HEK293 (cell line): ENCODE measurements around the gene LIPJ.

ENCODE experiments used
- CTCF ChIA-PET: fragments of 350-600 bp; formaldehyde crosslinking; extraction: SDS; loops from one replicate; lab custom pipeline; 2021; ENCODE audit warnings: antibody characterized with exemption; lab: Yijun Ruan, JAX
- POLR2A ChIA-PET: fragments of 300-600 bp; formaldehyde crosslinking; extraction: SDS; loops from one replicate; lab custom pipeline; 2020; ENCODE audit warnings: antibody characterized with exemption, inconsistent platforms; lab: Yijun Ruan, JAX
- H3K27ac ChIP-seq: fragments of 200-500 bp; sonication (Bioruptor generic); 2 replicates; pipeline ENCODE4 v1.5.1; 2014; ENCODE audit warnings: low read depth, low read length, control low read depth, inconsistent platforms; ENCODE audit errors: extremely low read depth
- H3K36me3 ChIP-seq, 2 experiments: fragments of 200-500 bp in 1 of 2; sonication (Bioruptor generic) in 1 of 2; 1 replicate in 1 of 2; 2 replicates in 1 of 2; pipeline ENCODE4 v1.5.1; 2014 to 2017; ENCODE audit warnings: inconsistent platforms in 2 of 2, low read length in 2 of 2; ENCODE audit not compliant: control insufficient read depth in 2 of 2, insufficient read depth in 1 of 2
- H3K4me1 ChIP-seq: fragments of 200-500 bp; sonication (Bioruptor generic); 2 replicates; pipeline ENCODE4 v1.5.1; 2014; ENCODE audit warnings: mild to moderate bottlenecking, low read length, inconsistent platforms; ENCODE audit not compliant: control insufficient read depth, insufficient read depth
- H3K4me3 ChIP-seq: 2 replicates; pipeline ENCODE4 v1.5.1; 2011; ENCODE audit warnings: low read depth, mild to moderate bottlenecking, control low read depth, low read length, moderate library complexity
- H3K9me3 ChIP-seq: fragments of 200-500 bp; sonication (Bioruptor generic); 2 replicates; pipeline ENCODE4 v1.5.1; 2014; ENCODE audit warnings: low read depth, low read length, inconsistent platforms; ENCODE audit not compliant: control insufficient read depth, insufficient read depth
- GLI2 ChIP-seq: fragments of 450-650 bp; formaldehyde crosslinking; IDR thresholded peaks from 2 replicates; pipeline ENCODE4; 2017; ENCODE audit warnings: missing biosample characterization, missing genetic modification characterization, low read depth, borderline replicate concordance
- KLF1 ChIP-seq: fragments of 450-650 bp; formaldehyde crosslinking; IDR thresholded peaks from 2 replicates; pipeline ENCODE4 v1.5.1; 2016; ENCODE audit warnings: missing biosample characterization, missing genetic modification characterization
- KLF7 ChIP-seq: fragments of 450-650 bp; formaldehyde crosslinking; IDR thresholded peaks from 2 replicates; pipeline ENCODE4 v1.5.1; 2016; ENCODE audit warnings: missing biosample characterization, missing genetic modification characterization, borderline replicate concordance
- KLF8 ChIP-seq: fragments of 450-650 bp; formaldehyde crosslinking; IDR thresholded peaks from 2 replicates; pipeline ENCODE4 v1.5.1; 2016; ENCODE audit warnings: missing biosample characterization, missing genetic modification characterization
- MEIS1 ChIP-seq: sonication (generic); formaldehyde crosslinking; IDR thresholded peaks from 2 replicates; pipeline ENCODE4 v1.8.1; 2022; ENCODE audit warnings: missing genetic modification reagents, mild to moderate bottlenecking, borderline replicate concordance
- REPIN1 ChIP-seq: fragments of 450-650 bp; formaldehyde crosslinking; IDR thresholded peaks from 2 replicates; pipeline ENCODE4 v1.5.1; 2017; ENCODE audit warnings: missing biosample characterization, missing genetic modification characterization, low read depth
- SALL2 ChIP-seq: fragments of 450-650 bp; formaldehyde crosslinking; IDR thresholded peaks from 2 replicates; pipeline ENCODE4 v1.5.0; 2017; ENCODE audit warnings: missing biosample characterization, mild to moderate bottlenecking, missing genetic modification characterization, borderline replicate concordance
- SCRT1 ChIP-seq: fragments of 450-650 bp; formaldehyde crosslinking; IDR thresholded peaks from 2 replicates; pipeline ENCODE4 v1.5.1; 2016; ENCODE audit warnings: missing biosample characterization, missing genetic modification characterization, borderline replicate concordance
- SCRT2 ChIP-seq: fragments of 450-650 bp; formaldehyde crosslinking; IDR thresholded peaks from 2 replicates; pipeline ENCODE4 v1.5.1; 2016; ENCODE audit warnings: missing biosample characterization, missing genetic modification characterization
- SP3 ChIP-seq: fragments of 450-650 bp; formaldehyde crosslinking; IDR thresholded peaks from 2 replicates; pipeline ENCODE4 v1.5.1; 2016; ENCODE audit warnings: missing biosample characterization, missing genetic modification characterization
- ZBTB1 ChIP-seq: fragments of 450-650 bp; formaldehyde crosslinking; IDR thresholded peaks from 2 replicates; pipeline ENCODE4 v1.5.1; 2016; ENCODE audit warnings: missing biosample characterization, missing genetic modification characterization
- ZBTB26 ChIP-seq: fragments of 450-650 bp; formaldehyde crosslinking; optimal IDR thresholded peaks from 2 replicates; pipeline ENCODE3; 2016; ENCODE audit warnings: missing biosample characterization, mild to moderate bottlenecking, missing genetic modification characterization
- ZBTB44 ChIP-seq: fragments of 450-650 bp; IDR thresholded peaks from 2 replicates; pipeline ENCODE4 v1.5.1; 2018; ENCODE audit warnings: missing biosample characterization, mild to moderate bottlenecking, missing genetic modification characterization
- ZFHX2 ChIP-seq: fragments of 450-650 bp; formaldehyde crosslinking; conservative IDR thresholded peaks from 2 replicates; pipeline ENCODE4 v1.5.1; 2016; ENCODE audit warnings: missing biosample characterization, missing genetic modification characterization
- ZFP37 ChIP-seq: fragments of 450-650 bp; formaldehyde crosslinking; IDR thresholded peaks from 2 replicates; pipeline ENCODE4 v1.5.1; 2016; ENCODE audit warnings: missing biosample characterization, missing genetic modification characterization
- ZFP69B ChIP-seq: fragments of 450-650 bp; formaldehyde crosslinking; IDR thresholded peaks from 2 replicates; pipeline ENCODE4 v1.5.1; 2016; ENCODE audit warnings: missing biosample characterization, missing genetic modification characterization
- ZIC2 ChIP-seq: fragments of 450-650 bp; formaldehyde crosslinking; IDR thresholded peaks from 2 replicates; pipeline ENCODE4 v1.5.1; 2016; ENCODE audit warnings: missing biosample characterization, missing genetic modification characterization
- ZNF132 ChIP-seq: fragments of 450-650 bp; formaldehyde crosslinking; IDR thresholded peaks from 2 replicates; pipeline ENCODE4 v1.5.1; 2017; ENCODE audit warnings: missing biosample characterization, missing genetic modification characterization, borderline replicate concordance
- ZNF133 ChIP-seq: fragments of 450-650 bp; formaldehyde crosslinking; IDR thresholded peaks from 2 replicates; pipeline ENCODE4 v1.5.1; 2016; ENCODE audit warnings: missing biosample characterization, missing genetic modification characterization
- ZNF248 ChIP-seq: fragments of 450-650 bp; formaldehyde crosslinking; IDR thresholded peaks from 2 replicates; pipeline ENCODE4 v1.5.1; 2017; ENCODE audit warnings: missing biosample characterization, missing genetic modification characterization
- ZNF341 ChIP-seq: fragments of 450-650 bp; formaldehyde crosslinking; IDR thresholded peaks from 2 replicates; pipeline ENCODE4; 2016; ENCODE audit warnings: low read depth, missing biosample characterization, missing genetic modification characterization
- ZNF366 ChIP-seq: fragments of 450-650 bp; formaldehyde crosslinking; conservative IDR thresholded peaks from 2 replicates; pipeline ENCODE4 v1.5.1; 2016; ENCODE audit warnings: missing biosample characterization, missing genetic modification characterization
- ZNF391 ChIP-seq: fragments of 450-650 bp; formaldehyde crosslinking; IDR thresholded peaks from 2 replicates; pipeline ENCODE4 v1.5.1; 2016; ENCODE audit warnings: low read depth, missing biosample characterization, missing genetic modification characterization, borderline replicate concordance
- ZNF394 ChIP-seq: fragments of 450-650 bp; formaldehyde crosslinking; IDR thresholded peaks from 2 replicates; pipeline ENCODE4 v1.5.1; 2016; ENCODE audit warnings: missing biosample characterization, missing genetic modification characterization, mild to moderate bottlenecking, moderate library complexity, borderline replicate concordance
- ZNF521 ChIP-seq: fragments of 450-650 bp; formaldehyde crosslinking; IDR thresholded peaks from 2 replicates; pipeline ENCODE4 v1.5.1; 2017; ENCODE audit warnings: missing biosample characterization, mild to moderate bottlenecking, missing genetic modification characterization
- ZNF529 ChIP-seq: fragments of 450-650 bp; formaldehyde crosslinking; IDR thresholded peaks from 2 replicates; pipeline ENCODE4 v1.5.1; 2017; ENCODE audit warnings: missing genetic modification characterization, missing biosample characterization; ENCODE audit not compliant: insufficient replicate concordance
- ZNF645 ChIP-seq: fragments of 450-650 bp; formaldehyde crosslinking; IDR thresholded peaks from 2 replicates; pipeline ENCODE4; 2016; ENCODE audit warnings: missing biosample characterization, missing genetic modification characterization
- ZNF660 ChIP-seq: fragments of 450-650 bp; IDR thresholded peaks from 2 replicates; pipeline ENCODE4 v1.5.1; 2018; ENCODE audit warnings: missing biosample characterization, mild to moderate bottlenecking, missing genetic modification characterization
- ZNF692 ChIP-seq: fragments of 450-650 bp; formaldehyde crosslinking; IDR thresholded peaks from 2 replicates; pipeline ENCODE4 v1.5.1; 2016; ENCODE audit warnings: missing biosample characterization, missing genetic modification characterization
- ZNF747 ChIP-seq: fragments of 450-650 bp; formaldehyde crosslinking; IDR thresholded peaks from 2 replicates; pipeline ENCODE4 v1.5.1; 2016; ENCODE audit warnings: missing biosample characterization, missing genetic modification characterization
- ZNF768 ChIP-seq: fragments of 450-650 bp; formaldehyde crosslinking; IDR thresholded peaks from 2 replicates; pipeline ENCODE4 v1.5.1; 2018; ENCODE audit warnings: missing biosample characterization, mild to moderate bottlenecking, missing genetic modification characterization
- ZNF777 ChIP-seq: fragments of 450-650 bp; formaldehyde crosslinking; IDR thresholded peaks from 2 replicates; pipeline ENCODE4 v1.5.1; 2017; ENCODE audit warnings: missing biosample characterization, missing genetic modification characterization, borderline replicate concordance
- ZNF785 ChIP-seq: fragments of 450-650 bp; formaldehyde crosslinking; IDR thresholded peaks from 2 replicates; pipeline ENCODE4 v1.5.1; 2016; ENCODE audit warnings: missing biosample characterization, missing genetic modification characterization
- ZSCAN4 ChIP-seq: fragments of 450-650 bp; formaldehyde crosslinking; IDR thresholded peaks from 2 replicates; pipeline ENCODE4 v1.5.1; 2017; ENCODE audit warnings: missing biosample characterization, missing genetic modification characterization

LIPJ gene

GRCh38 chr10:88545359-88545758 lies 41.2 kb upstream of the LIPJ start:
- peaks cover 37% of the 10 kb centered on the region for H3K4me1 ChIP-seq
- ChIA-PET CTCF (interaction anchor here (0.6 kb wide), 1 partner anchor 114 kb away, joined by 3 read pairs; no protein-coding TSS in a partner anchor), POLR2A (no interaction called here)
- no peak overlapping the region for H3K4me3 ChIP-seq
- no peak overlapping the region for H3K27ac ChIP-seq
- no peaks in the 10 kb centered on the region for H3K36me3 ChIP-seq
- H3K9me3 ChIP-seq = no peaks in the 10 kb centered on the region
- no peak for TF ChIP-seq ZNF248 (tag by site-specific recombination)
- no peak for TF ChIP-seq ZIC2 (tag by site-specific recombination)
- no peak for TF ChIP-seq KLF7 (tag by site-specific recombination)
- TF ChIP-seq ZNF645 (tag by site-specific recombination) = no peak
- no peak for TF ChIP-seq ZBTB44 (tag by site-specific recombination)
- TF ChIP-seq ZNF391 (tag by site-specific recombination) = no peak
- no peak for TF ChIP-seq ZNF132 (tag by site-specific recombination)
- TF ChIP-seq REPIN1 = no peak
- TF ChIP-seq SP3 (tag by site-specific recombination) = peak; percentile 62
- TF ChIP-seq ZNF529 (tag by site-specific recombination) = no peak
- TF ChIP-seq SCRT2 (tag by site-specific recombination) = no peak
- no peak for TF ChIP-seq ZFHX2 (tag by site-specific recombination)
- no peak for TF ChIP-seq ZNF768
- no peak for TF ChIP-seq ZBTB26 (tag by site-specific recombination)
- TF ChIP-seq ZNF777 (tag by site-specific recombination) = no peak
- no peak for TF ChIP-seq ZNF747 (tag by site-specific recombination)
- TF ChIP-seq MEIS1 = no peak
- TF ChIP-seq ZFP69B (tag by site-specific recombination) = no peak
- TF ChIP-seq ZNF521 (tag by site-specific recombination) = no peak
- no peak for TF ChIP-seq ZNF660 (tag by site-specific recombination)
- TF ChIP-seq KLF1 = peak; percentile 47; the same call in 1 of the 2 replicates
- no peak for TF ChIP-seq ZNF341 (tag by site-specific recombination)
- peak; percentile 49; the same call in 1 of the 2 replicates for TF ChIP-seq ZNF133 (tag by site-specific recombination)
- no peak for TF ChIP-seq SCRT1 (tag by site-specific recombination)
- no peak for TF ChIP-seq GLI2 (tag by site-specific recombination)
- TF ChIP-seq ZFP37 (tag by site-specific recombination) = no peak
- TF ChIP-seq ZNF394 (tag by site-specific recombination) = no peak
- TF ChIP-seq SALL2 (tag by site-specific recombination) = no peak
- TF ChIP-seq ZBTB1 = no peak
- no peak for TF ChIP-seq ZNF366 (tag by site-specific recombination)
- no peak for TF ChIP-seq ZSCAN4 (tag by site-specific recombination)
- TF ChIP-seq KLF8 (tag by site-specific recombination) = no peak
- peak; percentile 34; the same call in 1 of the 2 replicates for TF ChIP-seq ZNF692 (tag by site-specific recombination)
- no peak for TF ChIP-seq ZNF785 (tag by site-specific recombination)
